Activated CD8-positive, alpha-beta memory T cell treated with anti-CD3 and anti-CD28 coated beads, Interleukin-2, amount 10 ng/mL, durations not matched to agents 7 days and 5 days (primary cell): ENCODE data around the gene GLTP. TPM values are rescaled to one million over a fixed set of nuclear protein-coding genes. Genes with fewer than 3 reads are reported as not detected.
A peak's percentile ranks its signal among the peaks of the same experiment; 100 is the strongest.
"Not testable (repeated sequence)": the region's sequence is repeated elsewhere in the genome, so short reads cannot be mapped to it uniquely, and the experiment has no call there.

ENCODE experiments used
- ATAC-seq: fragments of 150-1000 bp; cut with Tn5 transposase; one replicate; pipeline ENCODE4 v1.10.0; 2021; ENCODE audit warnings: moderate library complexity
- CTCF ChIA-PET: fragments of 350-600 bp; sonication (Branson Sonifier 250); formaldehyde crosslinking; loops from one replicate; lab custom pipeline; 2021; ENCODE audit warnings: antibody characterized with exemption; lab: Charles Lee
- DNase-seq: peaks from one replicate; pipeline ENCODE4 v3.0.0-alpha.2; 2020
- H3K27ac Mint-ChIP-seq: one replicate; pipeline ENCODE4 v1.8.0; 2021; ENCODE audit warnings: mild to moderate bottlenecking, mixed read lengths
- H3K27me3 Mint-ChIP-seq: one replicate; pipeline ENCODE4 v1.8.0; 2021; ENCODE audit warnings: mixed read lengths
- H3K36me3 Mint-ChIP-seq: one replicate; pipeline ENCODE4 v1.8.0; 2021; ENCODE audit warnings: mild to moderate bottlenecking, mixed read lengths
- H3K4me1 Mint-ChIP-seq: one replicate; pipeline ENCODE4 v1.8.0; 2021; ENCODE audit warnings: mixed read lengths
- H3K4me3 Mint-ChIP-seq: one replicate; pipeline ENCODE4 v1.8.0; 2021; ENCODE audit warnings: mild to moderate bottlenecking, moderate library complexity, mixed read lengths
- H3K9me3 Mint-ChIP-seq: one replicate; pipeline ENCODE4 v1.8.0; 2022; ENCODE audit warnings: low read depth, mixed read lengths
- total RNA-seq, 2 experiments: library from RNA; stranded (reverse); gene quantifications; one replicate each; pipeline ENCODE4 v1.2.3, GENCODE V29; 2021

Gene GLTP
- total RNA-seq, 2 experiments from 2014 or later: 16.3 to 19.2 TPM

DNA sequence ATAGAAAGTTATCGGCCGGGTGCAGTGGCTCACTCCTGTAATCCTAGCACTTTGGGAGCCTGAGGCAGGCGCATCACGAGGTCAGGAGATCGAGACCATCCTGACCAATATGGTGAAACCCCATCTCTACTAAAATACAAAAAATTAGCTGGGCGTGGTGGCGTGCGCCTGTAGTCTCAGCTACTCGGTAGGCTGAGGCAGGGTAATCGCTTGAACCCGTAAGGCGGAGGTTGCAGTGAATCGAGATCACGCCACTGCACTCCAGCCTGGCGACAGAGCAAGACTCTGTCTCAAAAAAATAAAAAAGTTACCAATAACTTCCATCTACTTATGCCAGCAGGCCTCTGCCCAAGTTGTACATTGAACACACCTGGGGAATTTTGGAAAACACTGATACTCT, 19.0 kb upstream of the GLTP start:
- peak overlapping the region; percentile 80 for H3K4me3 Mint-ChIP-seq
- H3K27me3 Mint-ChIP-seq, H3K9me3 Mint-ChIP-seq, ATAC-seq, DNase-seq: not testable (repeated sequence)
- peak overlapping the region; percentile 95 for H3K27ac Mint-ChIP-seq
- H3K36me3 Mint-ChIP-seq: peaks cover 13% of the 10 kb centered on the region
- CTCF ChIA-PET: interaction anchor here (0.6 to 3.4 kb wide), 3 partner anchors 45 to 1267 kb away, joined by 3 to 16 read pairs (median 6); no protein-coding TSS in a partner anchor
- peaks cover 27% of the 10 kb centered on the region for H3K4me1 Mint-ChIP-seq

DNA sequence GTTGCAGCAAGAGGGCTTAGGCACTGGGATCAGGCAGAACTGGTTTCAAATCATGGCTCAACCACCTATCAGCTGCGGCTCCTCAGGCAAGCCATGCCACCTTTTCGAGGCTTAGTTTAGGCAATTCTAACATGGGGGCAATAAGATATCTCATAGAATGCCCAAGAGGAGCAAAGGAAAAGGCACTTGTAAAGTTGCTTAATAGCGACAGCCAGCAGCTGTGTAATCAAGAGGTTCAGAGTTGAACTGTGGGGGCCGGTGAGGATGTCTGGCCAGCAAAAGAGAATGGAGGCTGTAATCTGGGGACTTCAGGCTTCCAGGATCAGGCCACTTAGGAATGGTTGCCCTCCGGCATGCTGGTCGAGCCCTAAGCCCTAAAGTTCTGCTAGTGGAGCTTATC, 16.7 kb upstream of the GLTP start:
- no peaks in the 10 kb centered on the region for H3K9me3 Mint-ChIP-seq
- H3K27me3 Mint-ChIP-seq: no peaks in the 10 kb centered on the region
- CTCF ChIA-PET: no interaction called here
- no peak overlapping the region for H3K4me3 Mint-ChIP-seq
- H3K4me1 Mint-ChIP-seq: peaks cover 41% of the 10 kb centered on the region
- H3K36me3 Mint-ChIP-seq: peaks cover 2% of the 10 kb centered on the region
- no peak overlapping the region for H3K27ac Mint-ChIP-seq
- ATAC-seq (no peak), DNase-seq (no peak)

DNA sequence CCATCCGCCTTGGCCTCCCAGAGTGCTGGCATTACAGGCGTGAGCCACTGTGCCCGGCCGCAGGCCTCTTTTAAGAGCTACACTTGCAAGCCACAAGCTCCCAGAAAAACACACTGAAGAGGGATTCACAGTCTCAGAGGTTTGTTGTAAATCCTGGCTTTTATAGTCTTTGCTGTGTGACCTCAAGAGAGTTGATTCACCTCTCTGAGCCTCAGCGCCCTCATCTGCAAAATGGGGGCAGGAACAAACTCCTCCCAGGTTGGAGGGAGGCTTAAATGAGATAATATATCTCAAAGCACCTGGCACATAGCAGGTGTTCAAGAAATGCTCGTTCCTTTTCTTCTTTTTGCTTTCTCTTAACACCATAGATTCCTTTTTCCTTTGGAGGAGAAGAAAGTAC, 15.8 kb upstream of the GLTP start:
- Mint-ChIP-seq H3K27ac (no peak overlapping the region), H3K9me3 (no peaks in the 10 kb centered on the region), H3K4me3 (no peak overlapping the region), H3K27me3 (no peaks in the 10 kb centered on the region), H3K4me1 (peaks cover 34% of the 10 kb centered on the region), H3K36me3 (peaks cover 2% of the 10 kb centered on the region)
- DNase-seq (no peak), ATAC-seq (no peak)
- CTCF ChIA-PET: interaction anchor here (1.2 kb wide), 1 partner anchor 43 kb away, joined by 5 read pairs; no protein-coding TSS in a partner anchor

DNA sequence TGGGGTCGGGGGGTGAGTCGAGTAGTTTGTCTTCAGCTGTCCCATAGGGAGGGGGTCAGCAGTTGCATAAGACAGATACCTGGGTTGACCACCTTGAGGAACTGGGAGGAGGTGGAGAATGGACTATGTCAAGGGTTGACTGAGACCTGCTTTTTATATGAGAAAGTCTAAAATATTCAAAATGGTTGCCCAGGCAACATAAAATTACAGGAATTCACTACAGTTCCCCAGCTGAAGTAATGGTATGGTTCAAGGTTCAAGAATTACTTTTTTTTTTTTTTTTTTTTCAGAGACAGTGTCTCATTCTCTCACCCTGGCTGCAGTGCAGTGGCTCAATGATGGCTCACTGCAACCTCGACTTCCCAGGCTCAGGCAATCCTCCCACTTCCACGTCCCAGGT, 14.6 kb upstream of the GLTP start:
- DNase-seq (no peak), ATAC-seq (no peak)
- peaks cover 29% of the 10 kb centered on the region for H3K4me1 Mint-ChIP-seq
- H3K4me3 Mint-ChIP-seq: no peak overlapping the region
- no peaks in the 10 kb centered on the region for H3K9me3 Mint-ChIP-seq
- H3K27me3 Mint-ChIP-seq: no peaks in the 10 kb centered on the region
- no peak overlapping the region for H3K27ac Mint-ChIP-seq
- CTCF ChIA-PET: interaction anchor here (1.2 kb wide), 1 partner anchor 41 kb away, joined by 5 read pairs; no protein-coding TSS in a partner anchor
- no peaks in the 10 kb centered on the region for H3K36me3 Mint-ChIP-seq

DNA sequence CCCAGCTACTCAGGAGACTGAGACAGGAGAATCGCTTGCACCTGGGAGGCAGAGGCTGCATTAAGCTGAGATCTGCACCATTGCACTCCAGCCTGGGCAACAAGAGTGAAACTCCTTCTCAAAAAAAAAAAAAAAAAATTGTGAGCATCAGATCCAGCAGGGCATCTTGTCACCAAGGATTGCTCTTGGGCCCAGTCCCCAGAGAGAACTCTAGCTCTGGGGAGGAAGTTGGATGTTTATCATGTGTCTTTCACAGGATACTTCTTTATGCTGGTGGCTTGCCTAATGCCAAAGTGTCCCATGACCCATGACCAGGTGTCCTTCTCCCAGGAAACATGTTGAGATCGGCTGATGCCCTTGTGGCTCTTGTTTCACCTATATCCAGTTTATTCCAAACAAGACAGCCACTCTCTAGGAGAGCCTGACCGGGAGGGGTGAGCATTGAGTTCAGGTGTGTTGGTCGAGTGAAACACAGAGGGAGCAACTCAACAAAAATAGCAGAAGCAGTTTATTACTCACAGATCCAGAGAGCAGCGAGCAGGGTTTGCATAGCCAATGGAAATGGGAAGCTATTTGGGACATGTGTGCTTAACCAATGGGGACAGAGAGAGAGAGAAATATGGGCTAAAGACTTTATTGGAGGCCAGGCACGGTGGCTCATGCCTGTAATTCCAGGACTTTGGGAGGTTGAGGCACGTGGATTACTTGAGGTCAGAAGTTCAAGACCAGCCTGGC, 13.1 kb upstream of the GLTP start:
- ATAC-seq (no peak), DNase-seq (no peak)
- Mint-ChIP-seq H3K4me1 (peaks cover 34% of the 10 kb centered on the region), H3K27ac (peak overlapping the region; percentile 68), H3K4me3 (no peak overlapping the region), H3K27me3 (no peaks in the 10 kb centered on the region), H3K9me3 (no peaks in the 10 kb centered on the region), H3K36me3 (no peaks in the 10 kb centered on the region)
- CTCF ChIA-PET: interaction anchor here (0.7 to 1.4 kb wide), 5 partner anchors 9 to 120 kb away, joined by 3 to 4 read pairs (median 3); partner anchors contain the start of gene GIT2

DNA sequence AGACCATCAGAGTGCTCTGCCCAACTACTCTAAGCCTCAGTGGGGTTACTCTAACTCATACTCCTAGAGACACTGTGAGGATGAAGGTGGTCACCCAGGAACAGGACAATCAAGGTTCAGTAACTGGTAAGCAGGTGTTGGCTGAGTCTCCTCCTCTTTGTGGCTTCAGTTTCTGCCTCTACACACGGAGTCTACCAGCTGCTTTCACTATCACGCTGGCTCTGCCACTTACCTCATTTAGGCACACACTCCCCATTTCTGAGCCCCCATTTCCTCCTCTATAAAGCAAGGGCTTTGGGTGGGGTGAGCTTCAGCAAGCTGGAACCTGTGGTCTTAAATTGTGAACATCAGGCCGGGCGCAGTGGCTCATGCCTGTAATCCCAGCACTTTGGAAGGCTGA, 12.4 kb upstream of the GLTP start:
- CTCF ChIA-PET: interaction anchor here (1.0 to 1.4 kb wide), 3 partner anchors 40 to 121 kb away, joined by 3 to 4 read pairs (median 3); no protein-coding TSS in a partner anchor
- DNase-seq (peak; percentile 71), ATAC-seq (peak; percentile 73)
- Mint-ChIP-seq H3K27ac (peak overlapping the region; percentile 68), H3K27me3 (no peaks in the 10 kb centered on the region), H3K36me3 (no peaks in the 10 kb centered on the region), H3K9me3 (no peaks in the 10 kb centered on the region), H3K4me1 (peaks cover 41% of the 10 kb centered on the region), H3K4me3 (no peak overlapping the region)

DNA sequence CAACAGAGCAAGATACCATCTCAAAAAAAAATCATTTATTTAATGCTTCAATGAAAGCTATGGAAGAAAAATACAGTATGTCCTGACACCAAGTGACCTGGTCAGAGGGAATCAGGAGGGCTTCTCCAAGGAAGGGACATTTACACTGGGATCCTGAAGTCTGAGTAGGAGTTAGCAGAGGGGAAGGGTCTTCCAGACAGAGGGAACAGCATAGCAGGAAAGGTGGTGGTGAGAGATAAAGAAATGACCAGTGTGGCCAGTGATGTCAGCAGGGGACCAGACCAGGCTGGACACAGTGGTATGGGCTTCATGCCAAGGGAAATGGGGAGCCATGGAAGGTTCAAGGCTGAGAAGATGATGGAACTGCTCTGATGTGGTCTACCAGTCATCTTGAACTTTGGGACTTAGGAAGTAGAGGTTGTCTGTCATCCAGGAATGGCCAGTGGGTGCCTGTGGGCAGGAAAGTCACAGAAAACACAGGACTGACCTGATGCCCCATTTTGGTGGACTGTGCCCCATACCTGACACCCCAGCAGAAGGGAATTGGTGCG, 11.9 kb upstream of the GLTP start:
- Mint-ChIP-seq H3K27ac (peak overlapping the region; percentile 68), H3K36me3 (peaks cover 2% of the 10 kb centered on the region), H3K4me3 (no peak overlapping the region), H3K9me3 (no peaks in the 10 kb centered on the region), H3K4me1 (peaks cover 45% of the 10 kb centered on the region), H3K27me3 (no peaks in the 10 kb centered on the region)
- DNase-seq (no peak), ATAC-seq (no peak)
- CTCF ChIA-PET: interaction anchor here (1.0 to 1.4 kb wide), 4 partner anchors 8 to 122 kb away, joined by 3 to 4 read pairs (median 3); partner anchors contain the start of gene TCHP

DNA sequence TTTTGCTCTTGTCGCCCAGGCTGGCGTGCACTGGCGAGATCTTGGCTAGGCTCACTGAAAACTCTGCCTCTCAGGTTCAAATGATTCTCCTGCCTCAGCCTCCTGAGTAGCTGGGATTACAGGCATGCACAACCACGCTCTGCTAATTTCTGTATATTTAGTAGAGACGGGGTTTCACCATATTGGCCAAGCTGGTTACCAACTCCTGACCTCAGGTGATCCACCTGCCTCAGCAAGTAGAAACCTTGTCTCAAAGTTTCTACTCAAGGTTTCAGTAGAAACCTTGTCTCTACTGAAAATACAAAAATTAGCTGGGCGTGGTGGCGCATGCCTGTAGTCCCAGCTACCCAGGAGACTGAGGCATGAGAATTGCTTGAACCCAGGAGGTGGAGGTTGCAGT, 11.4 kb upstream of the GLTP start:
- not testable (repeated sequence) for DNase-seq, H3K27me3 Mint-ChIP-seq, H3K36me3 Mint-ChIP-seq, H3K4me3 Mint-ChIP-seq, H3K27ac Mint-ChIP-seq, ATAC-seq, H3K9me3 Mint-ChIP-seq
- CTCF ChIA-PET: interaction anchor here (1.0 kb wide), 1 partner anchor 9 kb away, joined by 3 read pairs; the partner anchor contains the start of gene TCHP
- peaks cover 45% of the 10 kb centered on the region for H3K4me1 Mint-ChIP-seq

DNA sequence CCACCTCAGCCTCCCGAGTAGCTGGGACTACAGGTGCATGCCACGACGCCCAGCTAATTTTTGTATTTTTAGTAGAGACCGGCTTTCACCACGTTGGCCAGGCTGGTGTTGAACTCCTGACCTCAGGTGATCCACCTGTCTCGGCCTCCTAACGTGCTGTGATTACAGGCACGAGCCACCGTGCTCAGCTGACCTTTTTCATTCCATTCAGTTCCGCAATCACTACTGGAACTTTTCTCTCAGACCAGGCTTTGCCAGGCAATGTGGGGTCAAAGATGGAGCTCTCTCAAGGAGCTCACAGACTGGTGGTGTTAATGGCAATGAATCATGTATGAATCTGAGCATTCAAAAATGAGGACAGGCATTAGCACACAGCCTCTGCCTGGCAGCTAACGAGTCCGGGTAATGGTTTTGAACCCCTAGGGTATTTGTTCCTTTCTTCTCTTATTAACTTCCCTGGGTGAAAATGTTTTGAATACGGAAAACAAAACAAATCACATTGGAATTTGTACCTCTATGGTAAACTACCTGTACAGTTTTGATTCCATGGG, 10.4 kb upstream of the GLTP start:
- peaks cover 2% of the 10 kb centered on the region for H3K36me3 Mint-ChIP-seq
- no peaks in the 10 kb centered on the region for H3K27me3 Mint-ChIP-seq
- DNase-seq (no peak), ATAC-seq (no peak)
- CTCF ChIA-PET: no interaction called here
- no peaks in the 10 kb centered on the region for H3K9me3 Mint-ChIP-seq
- peaks cover 45% of the 10 kb centered on the region for H3K4me1 Mint-ChIP-seq
- no peak overlapping the region for H3K4me3 Mint-ChIP-seq
- peak overlapping the region; percentile 49 for H3K27ac Mint-ChIP-seq

DNA sequence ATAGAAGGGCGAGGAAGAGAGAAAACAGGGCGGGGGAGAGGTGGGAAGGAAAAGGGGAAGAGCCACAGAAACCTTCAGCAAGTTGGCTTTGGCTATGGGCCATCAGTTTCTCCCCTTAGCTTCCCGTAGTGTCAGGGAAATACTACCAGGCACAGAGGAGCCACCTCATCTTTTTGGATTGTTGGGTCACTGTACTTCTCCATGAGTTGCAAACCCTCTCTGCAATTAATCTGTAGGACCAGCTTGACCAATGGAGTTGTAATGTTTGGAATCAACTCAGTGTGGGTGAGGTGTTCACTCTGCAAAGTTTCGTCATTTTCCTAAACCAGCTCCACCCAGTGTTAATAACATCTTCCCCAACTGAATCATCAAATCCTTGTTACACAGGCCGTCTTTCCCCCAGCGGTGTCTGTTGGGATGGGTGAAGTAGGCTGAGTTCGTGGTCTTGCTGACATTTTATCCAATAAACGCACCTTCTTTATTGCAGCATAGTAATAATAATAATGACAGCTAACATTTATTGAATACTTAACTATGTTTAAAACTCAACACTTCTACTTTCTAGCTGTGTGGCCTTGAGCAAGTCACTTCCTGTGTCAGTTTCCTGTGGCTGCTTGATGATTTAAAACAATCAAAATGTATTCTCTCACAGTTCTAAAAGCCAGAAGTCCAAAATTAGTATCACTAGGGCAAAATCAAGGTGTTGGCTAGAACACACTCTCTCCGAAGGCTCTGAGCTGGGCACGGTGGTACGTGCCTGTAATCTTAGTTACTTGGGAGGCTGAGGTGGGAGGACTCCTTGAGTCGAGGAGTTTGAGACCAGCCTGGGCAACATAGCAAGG, 8.1 kb upstream of the GLTP start:
- H3K4me3 Mint-ChIP-seq: peak overlapping the region; percentile 46
- H3K27me3 Mint-ChIP-seq: no peaks in the 10 kb centered on the region
- peaks cover 2% of the 10 kb centered on the region for H3K36me3 Mint-ChIP-seq
- DNase-seq (peak; percentile 62), ATAC-seq (peak; percentile 79)
- peak overlapping the region; percentile 99 for H3K27ac Mint-ChIP-seq
- H3K9me3 Mint-ChIP-seq: no peaks in the 10 kb centered on the region
- CTCF ChIA-PET: interaction anchor here (0.7 to 3.0 kb wide), 11 partner anchors 9 to 613 kb away, joined by 3 to 21 read pairs (median 4); partner anchors contain the start of gene TCHP
- H3K4me1 Mint-ChIP-seq: peaks cover 43% of the 10 kb centered on the region

DNA sequence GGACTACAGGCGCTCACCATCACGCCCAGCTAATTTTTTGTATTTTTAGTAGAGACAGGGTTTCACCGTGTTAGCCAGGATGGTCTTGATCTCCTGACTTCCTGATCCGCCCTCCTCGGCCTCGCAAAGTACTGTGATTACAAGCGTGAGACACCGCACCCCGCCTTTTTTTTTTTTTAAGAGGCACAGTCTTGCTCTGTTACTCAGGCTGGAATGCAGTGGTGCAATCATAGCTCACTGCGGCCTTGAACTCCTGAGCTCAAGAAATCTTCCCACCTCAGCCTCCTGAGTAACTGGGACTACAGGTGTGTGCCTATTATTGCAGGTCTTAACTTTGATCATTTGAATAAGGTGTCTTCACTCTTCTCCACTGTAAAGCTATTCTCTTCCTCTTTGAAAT, 5.3 kb upstream of the GLTP start:
- no peak for DNase-seq
- no peaks in the 10 kb centered on the region for H3K9me3 Mint-ChIP-seq
- CTCF ChIA-PET: interaction anchor here (1.6 to 3.4 kb wide), 3 partner anchors 15 to 80 kb away, joined by 6 to 11 read pairs (median 6); partner anchors contain the start of gene TCHP
- ATAC-seq: no peak
- H3K4me3 Mint-ChIP-seq: no peak overlapping the region
- peaks cover 37% of the 10 kb centered on the region for H3K4me1 Mint-ChIP-seq
- H3K27me3 Mint-ChIP-seq: no peaks in the 10 kb centered on the region
- no peak overlapping the region for H3K27ac Mint-ChIP-seq
- H3K36me3 Mint-ChIP-seq: peaks cover 2% of the 10 kb centered on the region

DNA sequence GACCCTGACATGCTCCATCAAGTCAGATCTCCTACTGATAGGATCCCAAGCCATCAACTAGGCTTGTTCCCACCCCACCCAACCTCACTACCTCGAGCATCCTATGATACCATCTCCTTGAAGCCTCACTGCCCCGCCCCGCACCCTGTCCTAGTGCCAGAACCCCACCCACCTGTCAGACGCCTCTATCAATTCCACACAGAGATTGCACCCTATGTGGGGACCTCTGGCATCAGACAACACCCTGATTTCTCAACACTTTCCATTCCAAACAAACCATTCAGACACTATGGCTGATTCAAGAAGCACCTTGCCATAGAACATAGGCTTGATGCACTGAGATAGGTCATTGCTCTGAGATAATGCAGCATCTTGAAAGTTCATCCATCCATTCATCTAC, 3.1 kb upstream of the GLTP start:
- no peak overlapping the region for H3K27ac Mint-ChIP-seq
- H3K36me3 Mint-ChIP-seq: peaks cover 2% of the 10 kb centered on the region
- ATAC-seq: no peak
- no peak for DNase-seq
- H3K4me3 Mint-ChIP-seq: no peak overlapping the region
- no peaks in the 10 kb centered on the region for H3K27me3 Mint-ChIP-seq
- H3K9me3 Mint-ChIP-seq: no peaks in the 10 kb centered on the region
- H3K4me1 Mint-ChIP-seq: peaks cover 39% of the 10 kb centered on the region
- CTCF ChIA-PET: interaction anchor here (1.3 to 3.4 kb wide), 2 partner anchors 31 to 38 kb away, joined by 4 to 11 read pairs; no protein-coding TSS in a partner anchor
